Measurements from ENCODE around the gene HERPUD1.
A peak's percentile ranks its signal among the peaks of the same experiment; 100 is the strongest.
"Not testable (repeated sequence)": the region's sequence is repeated elsewhere in the genome, so short reads cannot be mapped to it uniquely, and the experiment has no call there.

The HERPUD1 gene

DNA sequence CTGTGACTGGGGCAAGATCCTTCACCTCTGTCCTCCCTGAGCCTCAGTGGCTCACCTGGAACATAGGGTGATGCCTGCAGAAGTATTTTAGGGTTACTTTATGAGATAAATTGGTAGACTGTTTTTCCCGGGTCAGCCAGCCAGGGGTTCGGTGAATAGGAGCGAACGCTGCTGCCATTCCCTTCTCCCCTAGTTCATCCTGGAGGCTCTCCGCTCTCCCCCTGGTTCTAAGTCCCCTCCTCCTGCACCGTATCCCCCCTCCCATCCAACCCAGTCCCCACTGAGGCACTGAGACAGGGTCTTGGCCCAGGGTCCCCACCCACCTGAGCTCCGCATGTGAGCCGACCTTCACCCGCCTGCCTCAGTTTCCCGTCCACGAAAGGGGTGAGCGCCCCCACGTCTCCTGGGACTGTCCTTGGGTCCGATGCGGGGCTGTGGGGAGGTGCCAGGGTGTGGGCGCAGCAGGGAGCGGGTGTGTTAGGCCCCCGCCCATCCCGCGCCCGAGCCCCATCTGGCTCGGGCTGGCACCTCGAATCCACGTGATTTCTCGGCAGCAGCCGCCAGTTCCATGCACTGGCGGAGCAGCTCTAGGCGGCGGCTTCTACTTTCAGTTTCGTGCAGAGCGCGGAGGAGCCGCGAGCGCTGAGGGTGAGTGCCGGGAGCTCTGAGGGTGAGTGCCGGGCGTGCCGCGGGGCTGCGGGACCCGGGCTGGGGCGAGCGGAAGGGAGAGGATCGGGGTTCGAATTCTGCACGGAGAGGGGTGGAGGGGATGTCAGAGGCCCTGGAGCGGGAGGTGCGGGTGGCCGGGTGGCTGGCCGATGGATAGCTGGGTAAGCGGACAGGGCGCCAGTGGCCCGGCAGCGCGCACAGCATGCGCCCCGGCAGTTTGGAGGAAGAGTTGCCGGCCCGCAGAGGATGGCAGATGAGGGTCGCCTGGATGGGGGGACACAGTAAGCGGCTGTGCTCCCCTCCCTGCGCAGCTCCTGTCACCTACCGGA is 57.3 kb downstream of the HERPUD1 start, which contains the start of gene NLRC5:
TSS of gene NLRC5 (plus strand) at position 610 of the 998 bp plus-strand sequence. CDS start 31,156 bp downstream, outside the sequence.
- peak within 1 kb of the TSS; percentile 52 for H3K4me3 ChIP-seq (ENCODE audit: low read depth, low read length)
- no peak for TF ChIP-seq CTCF (IDR thresholded peaks at IDR 0.05; ENCODE audit: low read depth, low read length)
- no peaks in the 10 kb centered on the region for H3K9me3 ChIP-seq (ENCODE audit: severe bottlenecking)
- no peaks in the 10 kb centered on the region for H3K27me3 ChIP-seq (ENCODE audit: insufficient read depth, low read depth, severe bottlenecking)
- no peaks in the 10 kb centered on the region for H3K36me3 ChIP-seq
- peak within 1 kb of the TSS; percentile 41 for H3K27ac ChIP-seq
- DNase-seq: peak; percentile 73

DNA sequence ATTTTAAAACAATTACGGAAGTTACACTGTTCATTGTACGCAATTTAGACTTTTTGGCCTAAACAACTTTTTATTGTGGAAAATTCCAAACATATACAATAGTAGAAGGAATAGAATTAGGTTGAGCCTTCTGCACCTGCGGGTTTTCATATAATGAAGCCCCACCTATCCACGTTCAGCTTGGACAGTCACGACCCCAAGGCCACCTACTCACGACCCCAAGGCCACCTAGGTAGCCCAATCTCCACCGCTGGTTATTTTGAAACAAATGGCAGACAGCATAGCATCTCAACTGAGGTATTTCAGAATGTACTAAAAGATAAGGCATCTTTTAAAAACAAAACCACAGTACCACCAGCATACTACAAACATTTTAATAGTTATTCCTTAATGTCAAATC is 58.0 kb downstream of the HERPUD1 start:
- H3K9me3 ChIP-seq (ENCODE audit: severe bottlenecking): no peaks in the 10 kb centered on the region
- no peaks in the 10 kb centered on the region for H3K36me3 ChIP-seq
- peak overlapping the region; percentile 52 for H3K4me3 ChIP-seq (ENCODE audit: low read depth, low read length)
- no peak for DNase-seq
- no peak overlapping the region for H3K27ac ChIP-seq
- no peak for TF ChIP-seq CTCF (IDR thresholded peaks at IDR 0.05; ENCODE audit: low read depth, low read length)
- no peaks in the 10 kb centered on the region for H3K27me3 ChIP-seq (ENCODE audit: insufficient read depth, low read depth, severe bottlenecking)

DNA sequence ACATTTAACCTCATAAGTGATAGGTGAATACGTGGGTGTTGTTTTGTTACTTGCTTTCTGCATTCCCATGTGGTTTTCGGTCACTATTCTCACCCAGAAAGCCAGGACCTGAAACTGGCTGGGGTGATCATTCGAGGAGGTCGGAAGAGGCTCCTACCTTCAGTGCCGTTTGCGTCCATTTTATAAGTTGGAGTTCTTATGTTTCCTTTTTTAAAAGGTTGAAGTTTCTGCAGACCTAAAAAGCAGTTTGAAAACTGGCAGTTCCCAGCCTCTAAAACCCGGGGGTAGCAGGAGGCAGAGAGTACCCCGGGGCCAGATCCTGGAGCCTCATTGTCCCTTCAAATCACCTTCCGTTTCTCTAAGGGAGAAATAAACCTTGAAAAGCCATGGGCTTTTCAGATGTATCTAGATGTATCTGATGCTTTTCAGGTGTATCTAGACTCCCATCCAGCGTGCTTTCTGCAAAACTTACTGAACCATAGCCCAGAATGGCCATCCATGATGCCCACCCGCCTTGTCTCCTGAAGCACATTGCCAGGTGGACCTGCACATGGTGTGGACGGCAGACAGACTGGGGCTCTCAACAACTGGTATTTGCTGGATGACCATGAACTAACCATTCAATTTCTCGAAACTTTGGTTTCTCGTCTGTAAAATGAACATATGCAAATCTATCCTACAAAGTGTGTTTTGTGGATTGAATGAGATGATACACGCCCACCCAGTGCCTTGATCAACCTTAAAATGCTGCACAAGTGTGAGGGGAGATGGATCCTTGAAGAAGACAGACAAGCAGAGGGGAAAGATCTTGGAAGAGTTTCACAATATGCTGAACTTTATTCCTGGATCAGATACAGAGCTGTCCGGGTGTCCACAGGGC is 58.7 kb downstream of the HERPUD1 start:
- TF ChIP-seq CTCF (IDR thresholded peaks at IDR 0.05; ENCODE audit: low read depth, low read length): no peak
- no peak overlapping the region for H3K27ac ChIP-seq
- H3K4me3 ChIP-seq (ENCODE audit: low read depth, low read length): no peak overlapping the region

GRCh38 chr16:56992431-56992830 is 60.5 kb downstream of the HERPUD1 start:
- not testable (repeated sequence) for H3K4me3 ChIP-seq (ENCODE audit: low read depth, low read length); H3K9me3 ChIP-seq (ENCODE audit: severe bottlenecking); H3K27me3 ChIP-seq (ENCODE audit: insufficient read depth, low read depth, severe bottlenecking); DNase-seq; H3K27ac ChIP-seq; H3K36me3 ChIP-seq

More for the DNA sequence above, 58.7 kb downstream of the HERPUD1 start:
- H3K9me3 ChIP-seq (ENCODE audit: severe bottlenecking): no peaks in the 10 kb centered on the region
- no peaks in the 10 kb centered on the region for H3K27me3 ChIP-seq (ENCODE audit: insufficient read depth, low read depth, severe bottlenecking)
- no peak for DNase-seq
- no peaks in the 10 kb centered on the region for H3K36me3 ChIP-seq

GRCh38 chr16:56993204-56993603 is 61.3 kb downstream of the HERPUD1 start:
- H3K9me3 ChIP-seq (ENCODE audit: severe bottlenecking): no peaks in the 10 kb centered on the region
- DNase-seq: no peak
- no peak for TF ChIP-seq CTCF (IDR thresholded peaks at IDR 0.05; ENCODE audit: low read depth, low read length)
- no peak overlapping the region for H3K4me3 ChIP-seq (ENCODE audit: low read depth, low read length)
- no peak overlapping the region for H3K27ac ChIP-seq
- H3K27me3 ChIP-seq (ENCODE audit: insufficient read depth, low read depth, severe bottlenecking): no peaks in the 10 kb centered on the region
- no peaks in the 10 kb centered on the region for H3K36me3 ChIP-seq

DNA sequence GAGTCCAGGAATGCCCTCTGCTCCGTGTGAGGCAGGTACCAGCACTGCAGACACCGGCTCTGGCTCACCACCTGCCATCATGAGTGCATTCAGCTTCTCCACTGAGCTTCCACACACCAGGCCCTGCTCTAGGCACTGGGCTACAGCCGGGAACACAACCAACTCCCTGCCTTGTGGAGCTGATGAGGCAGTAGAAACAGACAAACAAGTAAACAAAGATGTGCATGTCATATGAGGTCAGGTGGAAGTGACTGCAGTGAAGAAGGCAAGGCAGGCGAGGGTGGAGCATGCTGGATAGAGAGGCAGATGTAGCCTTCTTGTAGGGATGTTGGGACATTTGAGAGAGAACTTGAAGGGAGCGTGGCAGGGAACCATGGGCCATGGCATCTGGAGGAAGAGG is 62.4 kb downstream of the HERPUD1 start:
- Histone ChIP-seq H3K4me3 (ENCODE audit: low read depth, low read length) (no peak overlapping the region), H3K36me3 (no peaks in the 10 kb centered on the region), H3K27me3 (ENCODE audit: insufficient read depth, low read depth, severe bottlenecking) (no peaks in the 10 kb centered on the region), H3K9me3 (ENCODE audit: severe bottlenecking) (no peaks in the 10 kb centered on the region), H3K27ac (no peak overlapping the region)
- no peak for TF ChIP-seq CTCF (IDR thresholded peaks at IDR 0.05; ENCODE audit: low read depth, low read length)
- no peak for DNase-seq

Data from WERI-Rb-1 (cell line).